ENCODE measurements around the gene ATP12A.
"Not testable (repeated sequence)": the region's sequence is repeated elsewhere in the genome, so short reads cannot be mapped to it uniquely, and the experiment has no call there.

ATP12A gene

GRCh38 chr13:24718192-24718965 is 38.2 kb downstream of the ATP12A start:
- TF ChIP-seq CTCF (IDR thresholded peaks at IDR 0.05; ENCODE audit: extremely low read depth, missing control alignments) = no peak
- no peak for DNase-seq (ENCODE audit: low spot score)

GRCh38 chr13:24719139-24719538 is 38.9 kb downstream of the ATP12A start:
- TF ChIP-seq CTCF (IDR thresholded peaks at IDR 0.05; ENCODE audit: extremely low read depth, missing control alignments) = no peak
- no peak for DNase-seq (ENCODE audit: low spot score)

GRCh38 chr13:24723206-24723605 is 43.0 kb downstream of the ATP12A start:
- no peak for TF ChIP-seq CTCF (IDR thresholded peaks at IDR 0.05; ENCODE audit: extremely low read depth, missing control alignments)
- DNase-seq (ENCODE audit: low spot score) = no peak

GRCh38 chr13:24724714-24725113 is 44.5 kb downstream of the ATP12A start:
- no peak for DNase-seq (ENCODE audit: low spot score)
- no peak for TF ChIP-seq CTCF (IDR thresholded peaks at IDR 0.05; ENCODE audit: extremely low read depth, missing control alignments)

- no peak for DNase-seq (ENCODE audit: low spot score)
Observed at GRCh38 chr13:24725379-24725778, 45.2 kb downstream of the ATP12A start.

GRCh38 chr13:24727731-24728601 is 47.8 kb downstream of the ATP12A start:
- DNase-seq (ENCODE audit: low spot score) = peak; percentile 88
- peak; percentile 69 for TF ChIP-seq CTCF (IDR thresholded peaks at IDR 0.05; ENCODE audit: extremely low read depth, missing control alignments)

More at GRCh38 chr13:24725379-24725778, 45.2 kb downstream of the ATP12A start:
- TF ChIP-seq CTCF (IDR thresholded peaks at IDR 0.05; ENCODE audit: extremely low read depth, missing control alignments) = no peak

- not testable (repeated sequence) for DNase-seq (ENCODE audit: low spot score)
Observed at GRCh38 chr13:24730873-24731567, 50.8 kb downstream of the ATP12A start.

Measured in GM20000 (cell line).